H1 (cell line): ENCODE measurements around the gene FOXN1. TPM values are rescaled to one million over a fixed set of nuclear protein-coding genes. Genes with fewer than 3 reads are reported as not detected.

Experiments used
- CTCF ChIA-PET: fragments of 300-600 bp; sonication (Branson Sonifier 250); formaldehyde crosslinking; loops from one replicate; lab custom pipeline; 2021; ENCODE audit not compliant: partially characterized antibody; lab: Charles Lee
- POLR2A ChIA-PET: fragments of 300-600 bp; sonication (Branson Sonifier 250); formaldehyde crosslinking; loops from one replicate; lab custom pipeline; 2021; ENCODE audit warnings: inconsistent platforms; ENCODE audit not compliant: partially characterized antibody; lab: Charles Lee
- DNase-seq, 2 experiments: peaks; one replicate each; pipeline versions ENCODE4 v3.0.0 to v3.0.0-alpha.2; 2010 to 2022; ENCODE audit warnings: low spot score in 2 of 2, low read depth in 1 of 2, mixed read lengths in 1 of 2
- FAIRE-seq: peaks from 2 replicates; lab custom pipeline; 2011; peaks lifted over from hg19 to GRCh38; lab: Jason Lieb, UNC
- H2AFZ ChIP-seq: 2 replicates; pipeline ENCODE4 v1.8.1; 2012; ENCODE audit warnings: low read length, inconsistent platforms
- H2AK5ac ChIP-seq: 2 replicates; pipeline ENCODE4 v1.6.1; 2013; ENCODE audit warnings: low read depth, low read length
- H2BK120ac ChIP-seq: replicated peaks from 2 replicates; pipeline ENCODE3; 2013; ENCODE audit warnings: low read depth, low read length, inconsistent platforms
- H2BK12ac ChIP-seq: 2 replicates; pipeline ENCODE4 v1.6.1; 2013; ENCODE audit warnings: low read depth, low read length
- H2BK15ac ChIP-seq: 2 replicates; pipeline ENCODE4 v1.6.1; 2013; ENCODE audit warnings: low read length
- H2BK20ac ChIP-seq: 2 replicates; pipeline ENCODE4 v1.6.1; 2013; ENCODE audit warnings: low read length
- H2BK5ac ChIP-seq: 2 replicates; pipeline ENCODE4 v1.6.1; 2013; ENCODE audit warnings: low read depth, low read length
- H3K14ac ChIP-seq: 2 replicates; pipeline ENCODE4 v1.6.1; 2013; ENCODE audit warnings: inconsistent platforms; ENCODE audit not compliant: insufficient read length
- H3K18ac ChIP-seq: 2 replicates; pipeline ENCODE4 v1.6.1; 2013; ENCODE audit warnings: low read length; ENCODE audit errors: extremely low read depth
- H3K23ac ChIP-seq: 2 replicates; pipeline ENCODE4 v1.6.1; 2013; ENCODE audit warnings: inconsistent platforms; ENCODE audit not compliant: insufficient read length
- H3K23me2 ChIP-seq: 2 replicates; pipeline ENCODE4 v1.6.1; 2013; ENCODE audit warnings: low read depth, low read length
- H3K27ac ChIP-seq: 2 replicates; pipeline ENCODE4 v1.6.1; 2011; ENCODE audit warnings: low read depth, low read length, inconsistent platforms
- H3K27me3 ChIP-seq, 4 experiments: replicated peaks in 1 of 4; 1 replicate in 1 of 4; 2 replicates in 3 of 4; pipeline versions ENCODE4 v1.6.1 to v1.8.1; 2011 to 2013; ENCODE audit warnings: low read length in 3 of 4, mild to moderate bottlenecking in 3 of 4, inconsistent platforms in 2 of 4, mixed read lengths in 2 of 4, moderate library complexity in 1 of 4; ENCODE audit not compliant: control insufficient read depth in 3 of 4, insufficient read depth in 3 of 4; ENCODE audit errors: extremely low read depth in 1 of 4
- H3K36me3 ChIP-seq, 4 experiments: 2 replicates each; pipeline versions ENCODE4 v1.6.1 to v1.8.1; 2011 to 2013; ENCODE audit warnings: mild to moderate bottlenecking in 4 of 4, low read length in 3 of 4, moderate library complexity in 2 of 4, control low read depth in 1 of 4, inconsistent platforms in 1 of 4; ENCODE audit not compliant: insufficient read depth in 4 of 4, control insufficient read depth in 2 of 4
- H3K4ac ChIP-seq: replicated peaks from 2 replicates; pipeline ENCODE3; 2013; ENCODE audit warnings: low read length, low read depth, mixed read lengths, inconsistent platforms; ENCODE audit not compliant: insufficient read length
- H3K4me1 ChIP-seq, 4 experiments: replicated peaks in 1 of 4; 1 replicate in 1 of 4; 2 replicates in 3 of 4; pipeline versions ENCODE4 v1.6.1 to v1.8.1; 2011 to 2013; ENCODE audit warnings: low read length in 3 of 4, inconsistent platforms in 2 of 4, mixed read lengths in 1 of 4; ENCODE audit not compliant: insufficient read depth in 4 of 4, control insufficient read depth in 3 of 4
- H3K4me2 ChIP-seq, 2 experiments: 2 replicates each; pipeline versions ENCODE4 v1.6.1 to v1.8.1; 2011 to 2013; ENCODE audit warnings: low read depth in 2 of 2, low read length in 2 of 2, control low read depth in 1 of 2, inconsistent platforms in 1 of 2, mild to moderate bottlenecking in 1 of 2; ENCODE audit not compliant: insufficient read depth in 1 of 2
- H3K4me3 ChIP-seq, 4 experiments: fragments of 200-600, 300-600 bp in 1 of 4; sonication (generic), shearing (Covaris generic), sonication (Bioruptor Twin) in 1 of 4; 2 replicates each; pipeline versions ENCODE4 v1.5.1 to v1.8.1; 2011 to 2016; ENCODE audit warnings: low read length in 4 of 4, low read depth in 3 of 4, control low read depth in 2 of 4, inconsistent platforms in 2 of 4, mild to moderate bottlenecking in 2 of 4, mixed read lengths in 1 of 4, moderate library complexity in 1 of 4; ENCODE audit not compliant: insufficient read depth in 2 of 4; ENCODE audit errors: extremely low read depth in 1 of 4
- H3K56ac ChIP-seq: replicated peaks from 2 replicates; pipeline ENCODE3; 2013; ENCODE audit warnings: low read depth, mild to moderate bottlenecking, mixed read lengths, low read length, inconsistent platforms; ENCODE audit not compliant: insufficient read length
- H3K79me1 ChIP-seq: 2 replicates; pipeline ENCODE4 v1.6.1; 2013; ENCODE audit warnings: low read depth, low read length, control low read depth
- H3K79me2 ChIP-seq, 2 experiments: 2 replicates each; pipeline versions ENCODE4 v1.6.1 to v1.8.1; 2012 to 2013; ENCODE audit warnings: low read length in 2 of 2, mild to moderate bottlenecking in 2 of 2, inconsistent platforms in 1 of 2; ENCODE audit not compliant: insufficient read depth in 2 of 2, control insufficient read depth in 1 of 2
- H3K9ac ChIP-seq, 4 experiments: replicated peaks in 1 of 4; 1 replicate in 1 of 4; 2 replicates in 3 of 4; pipeline versions ENCODE4 v1.6.1 to v1.8.1; 2011 to 2013; ENCODE audit warnings: low read depth in 3 of 4, low read length in 3 of 4, control low read depth in 2 of 4, mild to moderate bottlenecking in 2 of 4, moderate library complexity in 2 of 4, inconsistent platforms in 1 of 4; ENCODE audit errors: extremely low read depth in 1 of 4
- H3K9me3 ChIP-seq, 2 experiments: 2 replicates each; pipeline versions ENCODE4 v1.6.1 to v1.8.1; 2012 to 2013; ENCODE audit warnings: mild to moderate bottlenecking in 2 of 2, moderate library complexity in 2 of 2, control low read depth in 1 of 2, inconsistent platforms in 1 of 2, low read depth in 1 of 2, low read length in 1 of 2, mixed read lengths in 1 of 2; ENCODE audit not compliant: insufficient read depth in 2 of 2
- H4K20me1 ChIP-seq, 2 experiments: replicated peaks in 1 of 2; 2 replicates each; pipeline versions ENCODE3 to v1.8.1; 2011 to 2013; ENCODE audit warnings: inconsistent platforms in 2 of 2, low read length in 2 of 2, mild to moderate bottlenecking in 1 of 2; ENCODE audit not compliant: insufficient read depth in 2 of 2, control insufficient read depth in 1 of 2
- H4K5ac ChIP-seq: 2 replicates; pipeline ENCODE4 v1.6.1; 2013; ENCODE audit warnings: low read length, low read depth, mixed read lengths, inconsistent platforms; ENCODE audit not compliant: insufficient read length
- H4K8ac ChIP-seq: 2 replicates; pipeline ENCODE4 v1.8.0; 2013; ENCODE audit warnings: mild to moderate bottlenecking, moderate library complexity, low read length, inconsistent platforms; ENCODE audit not compliant: insufficient read depth; ENCODE audit errors: extremely low read depth
- H4K91ac ChIP-seq: replicated peaks from 2 replicates; pipeline ENCODE3; 2013; ENCODE audit warnings: low read length, mixed read lengths, inconsistent platforms; ENCODE audit not compliant: insufficient read length
- CBX5 ChIP-seq: fragments of 300-800, 300-1000 bp; sonication (generic); IDR thresholded peaks from 2 replicates; pipeline ENCODE4 v1.7.1; 2016; ENCODE audit warnings: antibody characterized with exemption, low read length, low read depth
- CHD2 ChIP-seq: IDR thresholded peaks from 2 replicates; pipeline ENCODE4 v1.6.1; 2012; ENCODE audit warnings: low read length, improper control_type of control experiment
- KDM4A ChIP-seq: IDR thresholded peaks from one replicate; pipeline ENCODE4 v1.7.1; 2012; ENCODE audit warnings: low read depth, mild to moderate bottlenecking, moderate library complexity, low read length, inconsistent platforms; ENCODE audit not compliant: severe bottlenecking
- RBBP5 ChIP-seq: IDR thresholded peaks from 2 replicates; pipeline ENCODE4 v1.7.1; 2012; ENCODE audit warnings: low read depth, mild to moderate bottlenecking, inconsistent platforms, low read length, moderate library complexity, borderline replicate concordance
- RFX5 ChIP-seq: IDR thresholded peaks from 2 replicates; pipeline ENCODE4 v1.6.1; 2011; ENCODE audit warnings: low read depth, low read length, improper control_type of control experiment, borderline replicate concordance
- RXRA ChIP-seq: IDR thresholded peaks from 2 replicates; pipeline ENCODE4 v1.6.1; 2011; ENCODE audit warnings: low read depth, mild to moderate bottlenecking, low read length, moderate library complexity; ENCODE audit not compliant: insufficient read depth
- SIN3A ChIP-seq, 2 experiments: IDR thresholded peaks in 1 of 2; conservative IDR thresholded peaks in 1 of 2; 2 replicates each; pipeline ENCODE4 v1.6.1; 2011 to 2012; ENCODE audit warnings: low read length in 2 of 2, improper control_type of control experiment in 1 of 2, low read depth in 1 of 2, mild to moderate bottlenecking in 1 of 2
- SRF ChIP-seq: IDR thresholded peaks from 2 replicates; pipeline ENCODE4 v1.6.1; 2011; ENCODE audit warnings: mild to moderate bottlenecking, low read depth, low read length, moderate library complexity
- TCF12 ChIP-seq: IDR thresholded peaks from 2 replicates; pipeline ENCODE4 v1.6.1; 2011; ENCODE audit warnings: low read depth, mild to moderate bottlenecking, low read length
- WGBS, 2 experiments: shearing (Covaris generic) in 1 of 2; methylation state at CpG; one replicate each; pipeline versions ENCODE4 v1.1.6 to v1.1.7; 2013 to 2015; ENCODE audit warnings: low lambda C conversion rate in 2 of 2, mixed read lengths in 2 of 2, inconsistent platforms in 1 of 2, low coverage in 1 of 2, missing lambda C conversion rate in 1 of 2; ENCODE audit not compliant: insufficient replicate concordance in 2 of 2, insufficient coverage in 1 of 2, insufficient read length in 1 of 2; ENCODE audit errors: extremely low coverage in 1 of 2, missing lambda C conversion rate in 1 of 2; 5-methylcytosine and 5-hydroxymethylcytosine counted together
- polyA plus RNA-seq, 7 experiments: library from polyadenylated mRNA; depleted of rRNA in 3 of 7; stranded (reverse) in 5 of 7; unstranded in 2 of 7; fragments of >200 nt in 5 of 7; fragments of 200-250 nt in 2 of 7; gene quantifications; 1 replicate in 5 of 7; 2 replicates in 1 of 7; 4 replicates in 1 of 7; pipeline versions ENCODE4 v1.2.1 to v1.2.3, GENCODE V29; 2011 to 2013; ENCODE audit warnings: missing spikeins in 2 of 7, mixed read lengths in 2 of 7
- total RNA-seq: library from RNA; stranded (reverse); fragmentation: NEBNext Ultra II Directional; extraction: Animal tissue kit (Norgen Biotek cat#: 25700); gene quantifications from 2 replicates; pipeline ENCODE4 v1.2.1, GENCODE V29; 2021
- TF ChIP-seq, protein P1 (sequence below): IDR thresholded peaks from 2 replicates; pipeline ENCODE4 v1.6.1; 2011; ENCODE audit warnings: low read length, improper control_type of control experiment

Gene FOXN1
- total and polyA plus RNA-seq, 2 of the 8 experiments (the other 6 are each of a cell fraction or from before 2014, with no cell fraction given): not detected

DNA sequence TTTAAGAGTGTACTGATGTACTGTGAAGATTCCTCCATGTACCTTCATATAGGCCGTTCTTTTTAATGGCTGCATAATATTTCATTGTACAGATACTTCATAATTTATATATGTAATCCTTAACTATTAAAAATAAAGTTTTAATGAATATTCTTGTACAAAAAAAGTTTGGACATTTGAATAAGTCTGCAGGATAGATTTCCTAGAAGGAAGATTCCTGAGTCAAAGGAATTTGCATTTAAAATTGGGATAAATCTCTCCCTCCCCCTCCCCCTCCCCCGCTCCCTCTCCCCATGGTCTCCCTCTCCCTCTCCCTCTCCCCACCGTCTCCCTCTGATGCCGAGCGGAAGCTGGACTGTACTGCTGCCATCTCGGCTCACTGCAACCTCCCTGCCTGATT, 48.3 kb upstream of the FOXN1 start:
- CTCF ChIA-PET: no interaction called here
- Histone ChIP-seq H3K27me3 (no peaks in the 10 kb centered on the region; a peak in 1 of 7 replicates), H3K36me3 (no peaks in the 10 kb centered on the region), H2BK120ac (no peak overlapping the region), H3K23ac (no peak overlapping the region), H4K8ac (no peak overlapping the region), H3K4me3 (no peak overlapping the region), H2BK15ac (no peak overlapping the region), H3K4ac (no peak overlapping the region), H3K14ac (no peak overlapping the region), H2AK5ac (no peak overlapping the region), H2BK12ac (no peak overlapping the region), H3K23me2 (no peaks in the 10 kb centered on the region), H3K4me2 (no peak overlapping the region), H2AFZ (no peak overlapping the region), H3K56ac (no peak overlapping the region), H4K91ac (no peak overlapping the region), H3K4me1 (no peaks in the 10 kb centered on the region), H3K9ac (no peak overlapping the region), H4K20me1 (no peaks in the 10 kb centered on the region), H3K79me2 (no peaks in the 10 kb centered on the region), H2BK20ac (no peak overlapping the region), H4K5ac (no peak overlapping the region), H3K79me1 (no peaks in the 10 kb centered on the region), H3K27ac (no peak overlapping the region), H2BK5ac (no peak overlapping the region), H3K18ac (no peak overlapping the region), H3K9me3 (peaks cover 0 to 9% of the 10 kb centered on the region in 2 experiments; a peak in 1 of 4 replicates)
- WGBS, 2 experiments: 96% methylated on average over 2 of the region's 6 CpGs; no CpG with 5 or more reads in 1 of the 2 experiments
- no peak for FAIRE-seq
- no peak for DNase-seq
- POLR2A ChIA-PET: interaction anchor here (0.7 kb wide), 1 partner anchor 295 kb away, joined by 4 read pairs; no protein-coding TSS in a partner anchor
- TF ChIP-seq RFX5: no peak
- TF ChIP-seq TCF12: no peak
- TF ChIP-seq RXRA: no peak
- TF ChIP-seq, protein P1, sequence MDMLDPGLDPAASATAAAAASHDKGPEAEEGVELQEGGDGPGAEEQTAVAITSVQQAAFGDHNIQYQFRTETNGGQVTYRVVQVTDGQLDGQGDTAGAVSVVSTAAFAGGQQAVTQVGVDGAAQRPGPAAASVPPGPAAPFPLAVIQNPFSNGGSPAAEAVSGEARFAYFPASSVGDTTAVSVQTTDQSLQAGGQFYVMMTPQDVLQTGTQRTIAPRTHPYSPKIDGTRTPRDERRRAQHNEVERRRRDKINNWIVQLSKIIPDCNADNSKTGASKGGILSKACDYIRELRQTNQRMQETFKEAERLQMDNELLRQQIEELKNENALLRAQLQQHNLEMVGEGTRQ: no peak
- TF ChIP-seq SRF: no peak
- no peak for TF ChIP-seq SIN3A (conservative IDR thresholded peaks at IDR 0.05 in 1 of 2, IDR thresholded peaks at IDR 0.05 in 1 of 2; ENCODE audit: low read depth in 1 of 2, low read length in 2 of 2)
- no peak for TF ChIP-seq CBX5
- TF ChIP-seq KDM4A: no peak
- no peak for TF ChIP-seq CHD2
- no peak for TF ChIP-seq RBBP5
